ENCODE measurements around the gene PPP1R1C.

GRCh38 chr2:181985632-181986205 lies at the start of gene PPP1R1C:
- TF ChIP-seq CTCF (IDR thresholded peaks at IDR 0.05) (no peak), ZFX (IDR thresholded peaks at IDR 0.05; ENCODE audit: borderline replicate concordance) (no peak)
